Dendritic cell treated with granulocyte-macrophage colony-stimulating factor and Interleukin-4, amounts not matched to agents 40 ng/mL and 50 ng/mL, for 4 days (primary cell): ENCODE data around the gene TNIK.

ENCODE experiments used
- H3K27ac Mint-ChIP-seq: one replicate; pipeline ENCODE4 v1.8.0; 2022; ENCODE audit warnings: mild to moderate bottlenecking, mixed read lengths
- H3K27me3 Mint-ChIP-seq: one replicate; pipeline ENCODE4 v1.8.0; 2022; ENCODE audit warnings: mild to moderate bottlenecking, mixed read lengths
- H3K36me3 Mint-ChIP-seq: one replicate; pipeline ENCODE4 v1.8.0; 2022; ENCODE audit warnings: low read depth, mixed read lengths
- H3K4me1 Mint-ChIP-seq: one replicate; pipeline ENCODE4 v1.8.0; 2022; ENCODE audit warnings: low read depth, mixed read lengths
- H3K4me3 Mint-ChIP-seq: one replicate; pipeline ENCODE4 v1.8.0; 2022; ENCODE audit warnings: mild to moderate bottlenecking, moderate library complexity, mixed read lengths
- H3K9me3 Mint-ChIP-seq: one replicate; pipeline ENCODE4 v1.8.0; 2022; ENCODE audit warnings: mixed read lengths
- intact Hi-C: fragments of 100-400 bp; cut with micrococcal nuclease; formaldehyde crosslinking; loops from one replicate; pipeline ENCODE4 v1.15.0; 2022

The TNIK gene

DNA sequence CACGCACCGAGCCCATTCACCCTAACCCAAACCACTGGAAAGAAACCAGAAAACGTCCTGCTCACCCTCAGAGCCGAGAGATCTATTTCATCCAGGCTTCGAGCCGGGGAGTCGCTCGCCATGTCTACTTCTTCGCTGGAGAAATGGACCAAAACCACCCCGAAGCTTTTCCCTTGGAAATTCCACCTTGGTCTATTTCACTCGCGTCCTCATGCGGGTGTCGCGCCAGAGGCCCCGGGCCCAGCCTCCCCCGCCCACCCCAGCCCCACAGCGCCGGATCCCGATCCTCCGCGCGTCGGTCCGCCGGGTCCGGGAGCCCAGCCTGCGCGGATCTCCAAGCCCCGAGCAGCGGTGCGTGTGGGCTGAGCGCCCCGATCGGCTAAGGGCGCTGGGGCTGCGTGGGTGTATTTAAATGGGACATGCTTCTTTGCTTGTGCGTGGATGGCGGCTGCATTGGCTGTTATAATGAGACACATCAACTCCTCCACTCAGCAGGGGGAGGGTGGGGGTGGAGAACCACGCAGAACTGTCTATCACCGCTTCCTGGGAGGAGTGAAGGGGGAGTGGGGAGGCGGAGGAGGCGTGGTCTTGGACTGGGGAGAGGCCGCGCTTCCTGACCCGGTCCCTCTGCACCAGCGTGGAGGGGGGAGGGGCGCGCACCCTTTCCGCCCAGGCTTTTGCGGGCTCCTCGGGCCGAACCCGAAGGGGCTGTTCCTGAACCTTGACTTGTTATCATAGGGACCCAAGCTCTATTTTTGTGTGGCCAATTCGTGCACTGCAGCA is at the start of gene TNIK:
TNIK (minus strand) TSS at position 464 of the 783 bp plus-strand sequence; CDS start at position 122, 342 bp downstream.
- H3K4me3 Mint-ChIP-seq, result peak within 1 kb of the TSS; percentile 94
- intact Hi-C loops, result loop anchor here (5.0 to 10.0 kb wide), 3 partner anchors 105 to 273 kb away; no protein-coding TSS in a partner anchor
- peaks cover 40% of the 10 kb centered on the region for H3K4me1 Mint-ChIP-seq
- peaks cover 58% of the 10 kb centered on the region for H3K27me3 Mint-ChIP-seq
- peaks cover 21% of the 10 kb centered on the region for H3K36me3 Mint-ChIP-seq
- no peaks in the 10 kb centered on the region for H3K9me3 Mint-ChIP-seq
- peak within 1 kb of the TSS; percentile 56 for H3K27ac Mint-ChIP-seq

DNA sequence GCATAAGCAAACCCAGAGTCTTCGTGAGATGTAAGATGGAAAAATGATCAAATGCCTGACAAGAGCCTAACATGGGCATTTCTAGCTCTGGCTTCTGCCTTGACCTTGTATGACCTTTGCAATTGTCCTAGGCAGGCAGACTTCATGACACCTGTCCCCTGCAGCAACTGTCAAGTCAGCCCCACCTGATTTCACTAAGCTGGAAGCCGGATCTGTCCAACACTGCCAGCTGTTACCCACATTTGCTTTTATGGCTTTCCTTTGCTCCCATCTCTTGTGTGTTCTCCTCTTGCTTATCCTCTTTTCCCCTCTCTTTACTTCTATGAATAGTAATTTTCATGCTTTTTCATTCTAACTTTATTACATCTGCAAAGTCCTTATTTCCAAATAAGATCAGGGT is 48.5 kb upstream of the TNIK start:
- no peaks in the 10 kb centered on the region for H3K4me1 Mint-ChIP-seq
- peaks cover 5% of the 10 kb centered on the region for H3K9me3 Mint-ChIP-seq
- no peaks in the 10 kb centered on the region for H3K27me3 Mint-ChIP-seq
- intact Hi-C loops, result no loop called here
- H3K36me3 Mint-ChIP-seq, result no peaks in the 10 kb centered on the region
- no peak overlapping the region for H3K27ac Mint-ChIP-seq
- H3K4me3 Mint-ChIP-seq, result no peak overlapping the region

DNA sequence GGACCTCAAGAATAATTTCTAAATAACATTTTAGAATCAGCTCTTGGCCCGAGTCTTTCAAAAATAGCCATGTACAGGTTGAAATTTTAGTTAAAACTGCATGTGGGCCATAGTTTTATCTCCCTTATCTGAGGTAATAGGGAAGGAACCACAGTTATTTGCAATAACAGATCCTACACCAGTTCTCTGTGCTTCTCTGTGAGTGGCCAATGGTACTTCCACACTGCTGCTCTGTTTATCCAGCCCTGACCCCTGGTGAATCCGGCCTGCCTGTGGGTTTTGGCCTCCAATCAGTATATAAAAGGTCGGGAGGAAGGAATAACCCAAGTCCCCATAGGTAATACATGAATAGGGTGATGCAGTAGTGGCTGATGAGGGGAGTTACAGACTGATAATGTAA is 48.0 kb upstream of the TNIK start:
- H3K9me3 Mint-ChIP-seq, result peaks cover 5% of the 10 kb centered on the region
- H3K4me3 Mint-ChIP-seq, result no peak overlapping the region
- H3K27me3 Mint-ChIP-seq, result no peaks in the 10 kb centered on the region
- no peaks in the 10 kb centered on the region for H3K36me3 Mint-ChIP-seq
- H3K27ac Mint-ChIP-seq, result no peak overlapping the region
- intact Hi-C loops, result no loop called here
- H3K4me1 Mint-ChIP-seq, result no peaks in the 10 kb centered on the region

DNA sequence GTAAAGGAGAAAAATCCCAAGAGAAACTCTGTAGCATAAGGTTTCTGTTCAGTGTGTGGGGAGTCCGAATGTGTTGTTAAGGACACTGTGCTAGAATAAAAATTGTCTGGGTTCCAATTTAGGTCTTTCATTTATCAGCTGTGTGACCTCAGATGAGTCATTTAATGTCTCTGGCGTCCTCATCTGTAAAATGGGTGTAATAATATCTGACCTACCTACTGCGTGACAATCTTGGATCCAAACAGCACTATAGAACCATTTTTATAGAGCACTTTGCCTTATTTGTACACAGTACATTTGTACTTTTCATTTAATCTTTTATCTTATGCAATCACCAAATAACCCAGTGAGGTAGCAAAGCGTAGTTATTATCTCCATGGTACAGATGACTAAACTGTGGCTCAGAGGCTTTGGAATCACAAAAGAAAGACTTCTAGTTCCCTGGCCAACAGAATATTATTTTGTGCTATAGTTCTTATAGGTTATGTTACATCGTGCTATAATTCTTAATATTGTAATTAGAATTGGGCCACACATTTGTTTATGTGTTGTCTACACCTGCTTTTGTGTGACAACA is 46.6 kb upstream of the TNIK start:
- H3K27me3 Mint-ChIP-seq, result no peaks in the 10 kb centered on the region
- H3K9me3 Mint-ChIP-seq, result peaks cover 5% of the 10 kb centered on the region

DNA sequence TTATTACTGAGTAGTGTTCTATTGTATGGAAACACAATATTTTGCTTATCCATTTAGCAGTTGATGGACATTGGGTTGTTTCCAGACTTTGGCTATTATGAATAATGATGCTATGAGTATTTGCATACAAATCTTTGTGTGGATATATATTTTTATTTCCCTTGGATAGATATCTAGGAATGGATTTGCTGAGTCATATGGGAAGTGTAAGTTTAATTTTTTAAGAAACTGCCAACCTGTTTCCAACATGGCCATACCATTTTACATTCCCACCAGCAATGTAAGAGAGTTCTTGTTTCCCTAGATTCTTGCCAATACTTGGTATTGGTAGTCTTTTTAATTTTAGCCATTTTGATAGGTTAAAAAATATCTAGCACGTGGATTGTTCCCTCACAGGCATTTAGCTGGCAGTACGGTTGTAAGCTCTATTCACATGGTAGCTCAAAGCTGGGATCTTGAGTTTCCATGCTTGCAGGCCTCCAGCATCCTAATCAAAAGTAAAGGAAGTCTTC is 45.7 kb upstream of the TNIK start:
- intact Hi-C loops, result no loop called here
- no peaks in the 10 kb centered on the region for H3K36me3 Mint-ChIP-seq

More for the DNA sequence above, 46.6 kb upstream of the TNIK start:
- no peak overlapping the region for H3K27ac Mint-ChIP-seq
- no peaks in the 10 kb centered on the region for H3K4me1 Mint-ChIP-seq
- H3K4me3 Mint-ChIP-seq, result no peak overlapping the region
- intact Hi-C loops, result no loop called here
- no peaks in the 10 kb centered on the region for H3K36me3 Mint-ChIP-seq

DNA sequence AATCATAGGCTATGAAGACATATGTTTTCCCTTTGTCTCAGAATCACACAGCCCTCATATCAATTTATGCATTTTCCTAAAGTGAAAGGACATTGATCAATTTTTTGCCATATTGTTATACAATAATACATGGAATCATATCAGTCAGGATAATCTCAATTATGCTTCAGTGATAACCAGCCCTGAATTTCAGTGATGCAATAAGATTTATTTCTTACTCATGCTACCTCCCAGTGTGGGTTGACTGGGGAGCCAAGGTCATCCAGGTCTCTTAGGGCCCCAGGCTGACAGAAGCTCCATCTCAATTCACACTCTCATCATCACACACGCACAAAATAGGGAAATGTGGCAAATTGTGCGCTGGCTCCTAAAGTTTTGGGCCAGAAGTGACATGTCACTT is 44.2 kb upstream of the TNIK start:
- Mint-ChIP-seq H3K4me3 (no peak overlapping the region), H3K36me3 (no peaks in the 10 kb centered on the region), H3K27me3 (no peaks in the 10 kb centered on the region), H3K27ac (no peak overlapping the region), H3K9me3 (peaks cover 5% of the 10 kb centered on the region), H3K4me1 (no peaks in the 10 kb centered on the region)
- intact Hi-C loops, result no loop called here

More for the DNA sequence above, 45.7 kb upstream of the TNIK start:
- peaks cover 5% of the 10 kb centered on the region for H3K9me3 Mint-ChIP-seq
- H3K4me3 Mint-ChIP-seq, result no peak overlapping the region
- no peaks in the 10 kb centered on the region for H3K4me1 Mint-ChIP-seq
- H3K27ac Mint-ChIP-seq, result no peak overlapping the region
- H3K27me3 Mint-ChIP-seq, result no peaks in the 10 kb centered on the region

DNA sequence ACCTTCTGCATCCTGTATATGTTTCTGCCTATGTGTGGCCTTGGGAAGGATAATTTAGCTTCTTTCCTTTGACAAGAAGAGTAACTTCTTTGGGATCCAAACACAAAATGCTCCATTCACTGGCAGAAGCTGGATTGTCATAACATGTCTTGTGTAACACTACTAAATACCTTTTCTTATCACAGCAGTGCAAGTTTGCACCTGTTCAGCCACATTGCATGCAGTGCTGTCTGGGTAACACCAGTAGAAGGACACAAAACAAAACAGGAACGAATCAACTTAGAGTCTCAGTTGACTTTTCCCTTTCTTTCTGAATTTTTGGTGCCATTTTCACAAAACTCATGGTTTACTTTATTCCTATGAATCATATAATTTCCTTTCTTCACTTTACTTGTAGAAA is 43.6 kb upstream of the TNIK start:
- Mint-ChIP-seq H3K27me3 (no peaks in the 10 kb centered on the region), H3K9me3 (peaks cover 5% of the 10 kb centered on the region), H3K36me3 (no peaks in the 10 kb centered on the region), H3K4me3 (no peak overlapping the region), H3K27ac (no peak overlapping the region), H3K4me1 (no peaks in the 10 kb centered on the region)
- intact Hi-C loops, result no loop called here

DNA sequence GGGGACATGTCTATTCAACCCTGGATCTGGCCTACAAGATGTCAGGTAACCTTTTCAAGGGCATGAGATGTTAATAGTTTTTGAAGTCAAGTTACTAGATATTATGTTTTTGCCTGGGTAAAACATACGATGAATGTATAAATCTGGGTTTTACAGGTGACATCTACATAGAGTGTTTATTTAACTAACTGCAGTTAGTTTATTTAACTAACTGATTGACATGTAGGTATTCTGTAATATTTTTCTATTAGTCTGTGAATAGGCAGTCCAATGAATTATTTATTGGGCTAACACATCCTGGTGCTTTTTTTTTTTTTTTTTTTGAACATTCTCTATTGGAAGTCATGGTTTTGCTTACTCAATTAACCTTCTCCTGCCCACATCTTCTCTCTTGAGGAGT is 38.7 kb upstream of the TNIK start:
- no peaks in the 10 kb centered on the region for H3K36me3 Mint-ChIP-seq
- no peaks in the 10 kb centered on the region for H3K4me1 Mint-ChIP-seq
- H3K27me3 Mint-ChIP-seq, result no peaks in the 10 kb centered on the region
- no peaks in the 10 kb centered on the region for H3K9me3 Mint-ChIP-seq
- H3K4me3 Mint-ChIP-seq, result no peak overlapping the region
- intact Hi-C loops, result no loop called here
- no peak overlapping the region for H3K27ac Mint-ChIP-seq

DNA sequence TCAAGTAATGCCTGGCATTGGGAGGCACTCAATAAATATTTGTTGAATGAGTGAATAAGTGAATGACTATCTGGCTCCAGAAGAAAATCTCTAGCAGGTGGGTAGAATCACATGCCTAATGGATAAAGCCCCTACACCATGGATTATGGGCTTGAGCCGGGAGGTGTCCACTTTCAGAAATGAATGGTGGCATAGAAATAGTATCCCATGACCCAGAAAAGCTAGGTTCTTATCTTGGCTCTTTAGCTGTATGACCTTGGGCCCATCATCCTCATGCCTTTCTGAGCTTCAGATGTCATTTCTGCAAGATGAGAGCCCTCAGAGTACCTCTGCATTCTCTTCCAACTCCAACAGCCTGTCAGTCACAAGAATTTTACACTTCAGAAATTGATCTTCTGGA is 37.3 kb upstream of the TNIK start:
- H3K4me1 Mint-ChIP-seq, result no peaks in the 10 kb centered on the region
- H3K27me3 Mint-ChIP-seq, result no peaks in the 10 kb centered on the region
- H3K4me3 Mint-ChIP-seq, result no peak overlapping the region
- intact Hi-C loops, result no loop called here
- H3K36me3 Mint-ChIP-seq, result no peaks in the 10 kb centered on the region
- no peak overlapping the region for H3K27ac Mint-ChIP-seq
- H3K9me3 Mint-ChIP-seq, result no peaks in the 10 kb centered on the region

DNA sequence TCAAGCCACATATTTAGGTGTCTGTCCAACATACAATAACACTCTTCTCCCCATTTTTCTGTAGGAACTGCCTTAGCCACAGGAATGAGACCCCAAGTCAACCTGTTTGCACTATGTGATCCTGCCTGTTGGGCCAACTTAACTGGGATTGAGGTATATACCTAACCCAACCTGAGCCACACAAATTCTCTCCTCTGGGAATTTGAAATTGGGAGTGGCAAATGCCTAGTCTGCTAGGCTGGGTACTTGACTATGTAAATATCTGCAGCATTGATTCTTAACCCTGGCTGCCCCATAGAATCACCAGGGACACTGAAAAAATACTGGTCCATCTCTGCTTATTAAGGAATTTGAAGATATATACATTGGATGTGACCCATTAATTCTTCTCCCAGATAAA is 35.2 kb upstream of the TNIK start:
- intact Hi-C loops, result no loop called here
- no peak overlapping the region for H3K4me3 Mint-ChIP-seq
- no peaks in the 10 kb centered on the region for H3K27me3 Mint-ChIP-seq
- peaks cover 10% of the 10 kb centered on the region for H3K4me1 Mint-ChIP-seq
- no peak overlapping the region for H3K27ac Mint-ChIP-seq
- H3K9me3 Mint-ChIP-seq, result no peaks in the 10 kb centered on the region
- no peaks in the 10 kb centered on the region for H3K36me3 Mint-ChIP-seq

DNA sequence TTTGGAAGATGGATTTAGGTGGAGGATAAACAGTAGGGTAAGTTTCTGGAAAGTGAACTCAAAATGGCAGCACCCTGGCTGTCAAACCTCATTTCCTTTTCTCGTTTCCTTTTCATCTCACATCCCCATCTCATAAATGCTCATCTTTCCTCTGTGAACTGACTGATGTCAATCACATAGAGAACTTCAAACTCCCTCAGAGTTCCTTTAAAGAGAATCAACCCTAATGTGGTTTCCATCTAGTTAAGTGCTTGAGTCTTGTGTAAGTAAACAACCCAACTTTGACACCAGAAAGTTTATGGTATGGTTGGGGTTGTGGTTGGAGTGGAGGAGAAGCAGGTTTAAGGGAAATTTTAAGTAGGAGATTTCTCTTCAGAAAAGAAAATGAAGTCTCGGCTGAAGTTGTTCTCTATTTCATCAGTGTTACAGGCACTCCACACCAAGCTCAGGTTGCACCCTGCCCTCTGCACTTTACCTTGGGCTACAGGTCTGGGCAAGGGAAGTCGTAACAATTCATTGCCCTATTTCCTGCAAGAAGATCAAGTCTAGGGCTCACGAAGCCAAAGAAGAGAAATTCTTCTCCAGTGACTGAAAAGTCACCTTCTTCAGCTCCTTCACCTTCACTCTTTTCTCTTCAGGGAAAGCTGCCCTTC is 34.4 kb upstream of the TNIK start:
- H3K27ac Mint-ChIP-seq, result no peak overlapping the region
- peaks cover 10% of the 10 kb centered on the region for H3K4me1 Mint-ChIP-seq
- H3K4me3 Mint-ChIP-seq, result no peak overlapping the region
- H3K9me3 Mint-ChIP-seq, result no peaks in the 10 kb centered on the region
- no peaks in the 10 kb centered on the region for H3K36me3 Mint-ChIP-seq
- intact Hi-C loops, result no loop called here
- H3K27me3 Mint-ChIP-seq, result no peaks in the 10 kb centered on the region

DNA sequence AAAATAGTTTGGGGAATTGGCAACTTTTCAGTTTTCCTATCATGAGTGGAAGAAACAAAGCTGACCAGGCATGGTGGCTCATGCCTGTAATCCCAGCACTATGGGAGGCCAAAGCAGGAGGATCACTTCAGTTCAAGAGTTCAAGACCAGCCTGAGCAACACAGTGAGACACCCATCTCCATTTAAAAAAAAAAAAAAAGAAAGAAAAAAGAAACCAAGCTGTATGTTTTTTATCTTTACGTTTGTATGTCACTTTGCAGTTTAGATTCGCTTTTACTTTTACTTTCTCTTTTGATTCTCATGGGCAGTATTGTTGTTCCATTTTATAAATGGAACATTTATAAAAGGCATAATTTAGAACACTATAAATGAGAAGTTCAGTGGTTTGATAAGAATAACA is 31.2 kb upstream of the TNIK start:
- H3K4me1 Mint-ChIP-seq, result peaks cover 10% of the 10 kb centered on the region
- H3K9me3 Mint-ChIP-seq, result no peaks in the 10 kb centered on the region
- peak overlapping the region; percentile 45 for H3K4me3 Mint-ChIP-seq
- intact Hi-C loops, result no loop called here
- no peaks in the 10 kb centered on the region for H3K27me3 Mint-ChIP-seq
- H3K36me3 Mint-ChIP-seq, result no peaks in the 10 kb centered on the region
- peak overlapping the region; percentile 48 for H3K27ac Mint-ChIP-seq

DNA sequence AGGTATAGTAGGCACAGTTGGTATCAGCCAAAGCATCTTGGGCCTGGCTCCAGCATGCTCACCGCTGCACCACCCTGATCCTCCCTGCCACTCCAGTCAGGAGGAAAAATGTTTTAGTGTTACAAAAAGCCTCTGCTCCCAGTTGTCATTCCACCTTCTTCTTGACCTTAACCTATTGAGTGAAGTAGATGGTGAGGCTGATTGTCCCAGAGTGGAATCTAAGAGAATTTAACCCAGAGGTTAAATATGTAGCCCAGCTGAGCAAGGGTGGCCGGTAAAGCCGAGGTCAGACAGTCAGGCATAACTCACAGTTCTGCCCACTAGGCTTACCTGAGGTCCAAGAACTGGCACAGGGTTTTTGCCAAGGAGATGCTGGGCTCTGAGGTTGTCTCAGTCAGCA is 30.7 kb upstream of the TNIK start:
- Mint-ChIP-seq H3K27me3 (no peaks in the 10 kb centered on the region), H3K4me1 (peaks cover 10% of the 10 kb centered on the region), H3K4me3 (no peak overlapping the region), H3K27ac (peak overlapping the region; percentile 48), H3K9me3 (no peaks in the 10 kb centered on the region), H3K36me3 (no peaks in the 10 kb centered on the region)
- intact Hi-C loops, result no loop called here

DNA sequence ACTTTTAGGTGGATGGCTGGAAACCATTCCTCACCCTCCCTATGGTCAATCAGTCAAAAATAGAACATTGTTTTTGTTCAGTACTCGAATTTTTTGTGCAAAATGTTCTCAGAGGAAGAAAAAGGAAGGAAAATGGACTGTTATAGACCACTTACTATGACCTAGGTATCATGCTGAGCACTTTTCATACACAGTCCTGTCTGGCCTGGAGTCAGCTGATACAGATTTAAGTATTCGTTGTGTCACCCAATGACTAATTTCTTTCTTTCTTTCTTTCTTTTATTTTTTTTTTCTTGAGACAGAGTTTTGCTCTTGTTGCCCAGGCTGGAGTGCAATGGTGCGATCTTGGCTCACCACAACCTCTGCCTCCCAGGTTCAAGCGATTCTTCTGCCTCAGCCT is 29.1 kb upstream of the TNIK start:
- intact Hi-C loops, result no loop called here
- Mint-ChIP-seq H3K9me3 (no peaks in the 10 kb centered on the region), H3K27ac (no peak overlapping the region), H3K36me3 (no peaks in the 10 kb centered on the region), H3K4me1 (peaks cover 10% of the 10 kb centered on the region), H3K27me3 (no peaks in the 10 kb centered on the region), H3K4me3 (no peak overlapping the region)
